HEK293 (cell line): Measurements from ENCODE around the gene LRPPRC.

Source experiments
- CTCF ChIA-PET: fragments of 350-600 bp; formaldehyde crosslinking; extraction: SDS; loops from one replicate; lab custom pipeline; 2021; ENCODE audit warnings: antibody characterized with exemption; lab: Yijun Ruan, JAX
- POLR2A ChIA-PET: fragments of 300-600 bp; formaldehyde crosslinking; extraction: SDS; loops from one replicate; lab custom pipeline; 2020; ENCODE audit warnings: antibody characterized with exemption, inconsistent platforms; lab: Yijun Ruan, JAX
- H3K27ac ChIP-seq: fragments of 200-500 bp; sonication (Bioruptor generic); 2 replicates; pipeline ENCODE4 v1.5.1; 2014; ENCODE audit warnings: low read depth, low read length, control low read depth, inconsistent platforms; ENCODE audit errors: extremely low read depth
- H3K36me3 ChIP-seq, 2 experiments: fragments of 200-500 bp in 1 of 2; sonication (Bioruptor generic) in 1 of 2; 1 replicate in 1 of 2; 2 replicates in 1 of 2; pipeline ENCODE4 v1.5.1; 2014 to 2017; ENCODE audit warnings: inconsistent platforms in 2 of 2, low read length in 2 of 2; ENCODE audit not compliant: control insufficient read depth in 2 of 2, insufficient read depth in 1 of 2
- H3K4me1 ChIP-seq: fragments of 200-500 bp; sonication (Bioruptor generic); 2 replicates; pipeline ENCODE4 v1.5.1; 2014; ENCODE audit warnings: mild to moderate bottlenecking, low read length, inconsistent platforms; ENCODE audit not compliant: control insufficient read depth, insufficient read depth
- H3K4me3 ChIP-seq: 2 replicates; pipeline ENCODE4 v1.5.1; 2011; ENCODE audit warnings: low read depth, mild to moderate bottlenecking, control low read depth, low read length, moderate library complexity
- H3K9me3 ChIP-seq: fragments of 200-500 bp; sonication (Bioruptor generic); 2 replicates; pipeline ENCODE4 v1.5.1; 2014; ENCODE audit warnings: low read depth, low read length, inconsistent platforms; ENCODE audit not compliant: control insufficient read depth, insufficient read depth
- SP2 ChIP-seq: fragments of 450-650 bp; formaldehyde crosslinking; IDR thresholded peaks from 2 replicates; pipeline ENCODE4 v1.5.1; 2016; ENCODE audit warnings: missing biosample characterization, missing genetic modification characterization
- ZBTB44 ChIP-seq: fragments of 450-650 bp; IDR thresholded peaks from 2 replicates; pipeline ENCODE4 v1.5.1; 2018; ENCODE audit warnings: missing biosample characterization, mild to moderate bottlenecking, missing genetic modification characterization
- ZFP41 ChIP-seq: fragments of 450-650 bp; formaldehyde crosslinking; IDR thresholded peaks from 2 replicates; pipeline ENCODE4 v1.5.1; 2016; ENCODE audit warnings: missing biosample characterization, missing genetic modification characterization, borderline replicate concordance
- ZFP69B ChIP-seq: fragments of 450-650 bp; formaldehyde crosslinking; IDR thresholded peaks from 2 replicates; pipeline ENCODE4 v1.5.1; 2016; ENCODE audit warnings: missing biosample characterization, missing genetic modification characterization
- ZNF18 ChIP-seq: fragments of 450-650 bp; formaldehyde crosslinking; IDR thresholded peaks from 2 replicates; pipeline ENCODE4 v1.5.1; 2016; ENCODE audit warnings: missing biosample characterization, missing genetic modification characterization
- ZNF335 ChIP-seq: fragments of 450-650 bp; formaldehyde crosslinking; conservative IDR thresholded peaks from 2 replicates; pipeline ENCODE4 v1.5.1; 2016; ENCODE audit warnings: missing biosample characterization, missing genetic modification characterization
- ZNF48 ChIP-seq: fragments of 450-650 bp; formaldehyde crosslinking; IDR thresholded peaks from 2 replicates; pipeline ENCODE4 v1.5.1; 2016; ENCODE audit warnings: missing biosample characterization, missing genetic modification characterization
- ZNF510 ChIP-seq: fragments of 450-650 bp; formaldehyde crosslinking; IDR thresholded peaks from 2 replicates; pipeline ENCODE4 v1.5.1; 2018; ENCODE audit warnings: mild to moderate bottlenecking, missing genetic modification characterization, missing biosample characterization; ENCODE audit not compliant: insufficient replicate concordance
- ZNF555 ChIP-seq: fragments of 450-650 bp; formaldehyde crosslinking; conservative IDR thresholded peaks from 2 replicates; pipeline ENCODE4 v1.5.1; 2017; ENCODE audit warnings: missing biosample characterization, mild to moderate bottlenecking, missing genetic modification characterization, inconsistent platforms
- ZNF560 ChIP-seq: fragments of 450-650 bp; formaldehyde crosslinking; IDR thresholded peaks from 2 replicates; pipeline ENCODE4 v1.5.1; 2017; ENCODE audit warnings: missing biosample characterization, missing genetic modification characterization, borderline replicate concordance
- ZNF571 ChIP-seq: fragments of 450-650 bp; formaldehyde crosslinking; IDR thresholded peaks from 2 replicates; pipeline ENCODE4 v1.5.0; 2017; ENCODE audit warnings: missing biosample characterization, missing genetic modification characterization
- ZNF624 ChIP-seq: fragments of 450-650 bp; formaldehyde crosslinking; IDR thresholded peaks from 2 replicates; pipeline ENCODE4 v1.5.1; 2017; ENCODE audit warnings: missing biosample characterization, missing genetic modification characterization
- ZNF664 ChIP-seq: fragments of 450-650 bp; formaldehyde crosslinking; IDR thresholded peaks from 2 replicates; pipeline ENCODE4 v1.5.1; 2016; ENCODE audit warnings: missing biosample characterization, missing genetic modification characterization
- ZSCAN16 ChIP-seq: fragments of 450-650 bp; formaldehyde crosslinking; IDR thresholded peaks from 2 replicates; pipeline ENCODE4 v1.5.1; 2016; ENCODE audit warnings: missing biosample characterization, missing genetic modification characterization
- TF ChIP-seq, protein P1 (sequence below): fragments of 450-650 bp; formaldehyde crosslinking; IDR thresholded peaks from 2 replicates; pipeline ENCODE4 v1.5.1; 2017; ENCODE audit warnings: missing biosample characterization, missing genetic modification characterization
- TF ChIP-seq, protein P2 (sequence below): fragments of 450-650 bp; formaldehyde crosslinking; optimal IDR thresholded peaks from 2 replicates; pipeline ENCODE3; 2016; ENCODE audit warnings: missing biosample characterization, mild to moderate bottlenecking, missing genetic modification characterization
- TF ChIP-seq, protein P3 (sequence below): fragments of 450-650 bp; formaldehyde crosslinking; IDR thresholded peaks from 2 replicates; pipeline ENCODE4 v1.5.1; 2016; ENCODE audit warnings: missing biosample characterization, missing genetic modification characterization

Gene LRPPRC

DNA sequence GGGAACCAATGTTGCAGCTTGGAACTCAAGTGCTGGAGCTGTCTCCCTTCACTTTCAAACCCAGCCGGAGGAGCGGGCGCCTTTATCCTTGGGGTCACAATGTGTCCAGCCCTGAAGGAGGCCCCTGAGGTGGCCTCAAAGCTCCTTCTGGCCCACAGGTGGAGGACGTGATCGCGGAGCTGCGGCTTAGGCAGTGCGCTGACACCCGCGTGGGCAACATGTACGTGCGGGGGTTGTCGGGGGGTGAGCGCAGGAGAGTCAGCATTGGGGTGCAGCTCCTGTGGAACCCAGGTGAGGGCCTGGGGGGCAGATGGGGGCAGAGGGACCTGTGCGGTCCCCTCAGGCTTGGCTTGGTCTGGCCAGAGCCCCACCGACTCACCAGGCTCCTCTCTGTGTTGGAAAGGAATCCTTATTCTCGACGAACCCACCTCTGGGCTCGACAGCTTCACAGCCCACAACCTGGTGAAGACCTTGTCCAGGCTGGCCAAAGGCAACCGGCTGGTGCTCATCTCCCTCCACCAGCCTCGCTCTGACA is 143.5 kb downstream of the LRPPRC start (continued):
- TF ChIP-seq, protein P1, sequence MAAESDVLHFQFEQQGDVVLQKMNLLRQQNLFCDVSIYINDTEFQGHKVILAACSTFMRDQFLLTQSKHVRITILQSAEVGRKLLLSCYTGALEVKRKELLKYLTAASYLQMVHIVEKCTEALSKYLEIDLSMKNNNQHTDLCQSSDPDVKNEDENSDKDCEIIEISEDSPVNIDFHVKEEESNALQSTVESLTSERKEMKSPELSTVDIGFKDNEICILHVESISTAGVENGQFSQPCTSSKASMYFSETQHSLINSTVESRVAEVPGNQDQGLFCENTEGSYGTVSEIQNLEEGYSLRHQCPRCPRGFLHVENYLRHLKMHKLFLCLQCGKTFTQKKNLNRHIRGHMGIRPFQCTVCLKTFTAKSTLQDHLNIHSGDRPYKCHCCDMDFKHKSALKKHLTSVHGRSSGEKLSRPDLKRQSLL: no peak
- TF ChIP-seq ZNF555: no peak
- TF ChIP-seq ZFP41 (tag by site-specific recombination): no peak
- no peak for TF ChIP-seq ZSCAN16 (tag by site-specific recombination)

GRCh38 chr2:43851011-43851980 is 144.5 kb downstream of the LRPPRC start:
- no peak overlapping the region for H3K27ac ChIP-seq
- H3K9me3 ChIP-seq: no peaks in the 10 kb centered on the region
- H3K4me3 ChIP-seq: no peak overlapping the region
- H3K36me3 ChIP-seq: no peaks in the 10 kb centered on the region
- CTCF ChIA-PET: interaction anchor here (0.7 to 1.1 kb wide), 2 partner anchors 10 to 1114 kb away, joined by 3 read pairs; no protein-coding TSS in a partner anchor
- H3K4me1 ChIP-seq: no peaks in the 10 kb centered on the region
- no peak for TF ChIP-seq SP2 (tag by site-specific recombination)
- no peak for TF ChIP-seq ZNF48 (tag by site-specific recombination)
- TF ChIP-seq, protein P2, sequence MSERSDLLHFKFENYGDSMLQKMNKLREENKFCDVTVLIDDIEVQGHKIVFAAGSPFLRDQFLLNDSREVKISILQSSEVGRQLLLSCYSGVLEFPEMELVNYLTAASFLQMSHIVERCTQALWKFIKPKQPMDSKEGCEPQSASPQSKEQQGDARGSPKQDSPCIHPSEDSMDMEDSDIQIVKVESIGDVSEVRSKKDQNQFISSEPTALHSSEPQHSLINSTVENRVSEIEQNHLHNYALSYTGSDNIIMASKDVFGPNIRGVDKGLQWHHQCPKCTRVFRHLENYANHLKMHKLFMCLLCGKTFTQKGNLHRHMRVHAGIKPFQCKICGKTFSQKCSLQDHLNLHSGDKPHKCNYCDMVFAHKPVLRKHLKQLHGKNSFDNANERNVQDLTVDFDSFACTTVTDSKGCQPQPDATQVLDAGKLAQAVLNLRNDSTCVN (tag by site-specific recombination): no peak
- no peak for TF ChIP-seq ZBTB44
- TF ChIP-seq ZNF510 (tag by site-specific recombination): no peak
- no peak for TF ChIP-seq ZNF18 (tag by site-specific recombination)
- no peak for TF ChIP-seq ZFP69B (tag by site-specific recombination)
- TF ChIP-seq ZNF664 (tag by site-specific recombination): no peak
- TF ChIP-seq ZNF335 (tag by site-specific recombination): no peak
- no peak for TF ChIP-seq ZNF624 (tag by site-specific recombination)
- TF ChIP-seq ZNF560 (tag by site-specific recombination): no peak
- TF ChIP-seq, protein P3, sequence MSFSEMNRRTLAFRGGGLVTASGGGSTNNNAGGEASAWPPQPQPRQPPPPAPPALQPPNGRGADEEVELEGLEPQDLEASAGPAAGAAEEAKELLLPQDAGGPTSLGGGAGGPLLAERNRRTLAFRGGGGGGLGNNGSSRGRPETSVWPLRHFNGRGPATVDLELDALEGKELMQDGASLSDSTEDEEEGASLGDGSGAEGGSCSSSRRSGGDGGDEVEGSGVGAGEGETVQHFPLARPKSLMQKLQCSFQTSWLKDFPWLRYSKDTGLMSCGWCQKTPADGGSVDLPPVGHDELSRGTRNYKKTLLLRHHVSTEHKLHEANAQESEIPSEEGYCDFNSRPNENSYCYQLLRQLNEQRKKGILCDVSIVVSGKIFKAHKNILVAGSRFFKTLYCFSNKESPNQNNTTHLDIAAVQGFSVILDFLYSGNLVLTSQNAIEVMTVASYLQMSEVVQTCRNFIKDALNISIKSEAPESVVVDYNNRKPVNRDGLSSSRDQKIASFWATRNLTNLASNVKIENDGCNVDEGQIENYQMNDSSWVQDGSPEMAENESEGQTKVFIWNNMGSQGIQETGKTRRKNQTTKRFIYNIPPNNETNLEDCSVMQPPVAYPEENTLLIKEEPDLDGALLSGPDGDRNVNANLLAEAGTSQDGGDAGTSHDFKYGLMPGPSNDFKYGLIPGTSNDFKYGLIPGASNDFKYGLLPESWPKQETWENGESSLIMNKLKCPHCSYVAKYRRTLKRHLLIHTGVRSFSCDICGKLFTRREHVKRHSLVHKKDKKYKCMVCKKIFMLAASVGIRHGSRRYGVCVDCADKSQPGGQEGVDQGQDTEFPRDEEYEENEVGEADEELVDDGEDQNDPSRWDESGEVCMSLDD (tag by site-specific recombination): no peak
- no peak for TF ChIP-seq ZNF571 (tag by site-specific recombination)
- POLR2A ChIA-PET: no interaction called here
